Skin of body (tissue), 2 donors: Measurements from ENCODE around the gene NCAM2. TPM values are rescaled to one million over a fixed set of nuclear protein-coding genes. Genes with fewer than 3 reads are reported as not detected.

Experiments
- DNase-seq: peaks from one replicate; lab custom pipeline; 2025; lab: John Stamatoyannopoulos, UW
- total RNA-seq: library from RNA; depleted of rRNA; stranded (reverse); fragments of >200 nt; gene quantifications from one replicate; pipeline ENCODE4 v1.2.3, GENCODE V29; 2014

NCAM2 gene
- total RNA-seq, 1 donor from 2014 or later, result 7.1 TPM

GRCh38 chr21:21436012-21436534 is 437.9 kb downstream of the NCAM2 start:
- DNase-seq, result no peak

GRCh38 chr21:21439761-21440160 is 441.6 kb downstream of the NCAM2 start:
- no peak for DNase-seq

- no peak for DNase-seq
These were observed 458.9 kb downstream of the NCAM2 start for GRCh38 chr21:21457077-21457476.

- no peak for DNase-seq
These were observed 460.0 kb downstream of the NCAM2 start for GRCh38 chr21:21458124-21458631.

GRCh38 chr21:21460979-21461378 is 462.8 kb downstream of the NCAM2 start:
- no peak for DNase-seq

GRCh38 chr21:21463456-21463855 is 465.2 kb downstream of the NCAM2 start:
- DNase-seq, result no peak

GRCh38 chr21:21464684-21465083 is 466.5 kb downstream of the NCAM2 start:
- DNase-seq, result no peak

- no peak for DNase-seq
These were observed 468.5 kb downstream of the NCAM2 start for GRCh38 chr21:21466752-21467151.

GRCh38 chr21:21468003-21468402 is 469.8 kb downstream of the NCAM2 start:
- DNase-seq, result no peak

GRCh38 chr21:21481239-21481638 is 483.0 kb downstream of the NCAM2 start:
- DNase-seq, result no peak

GRCh38 chr21:21508859-21509258 is 510.6 kb downstream of the NCAM2 start:
- no peak for DNase-seq

GRCh38 chr21:21530680-21531079 is 532.5 kb downstream of the NCAM2 start:
- DNase-seq, result no peak

GRCh38 chr21:21547368-21547953 is 549.3 kb downstream of the NCAM2 start:
- no peak for DNase-seq

GRCh38 chr21:21559285-21560045 is 561.3 kb downstream of the NCAM2 start:
- DNase-seq, result no peak
